SU-DHL-6 (cell line): Measurements from ENCODE around the gene PTPRN2.

Experiments used
- H2AFZ ChIP-seq: fragments of 200-600 bp; sonication (generic); 2 replicates; pipeline ENCODE4 v1.6.1; 2014; ENCODE audit warnings: low read depth, mild to moderate bottlenecking, moderate library complexity, mixed read lengths, antibody characterized with exemption, low read length; ENCODE audit not compliant: severe bottlenecking
- H3F3A ChIP-seq: fragments of 200-600 bp; shearing (Covaris generic); 2 replicates; pipeline ENCODE4 v1.6.0; 2016; ENCODE audit warnings: antibody characterized with exemption, mild to moderate bottlenecking; ENCODE audit not compliant: insufficient read depth
- H3K27ac ChIP-seq: fragments of 200-600 bp; sonication (generic); 2 replicates; pipeline ENCODE4 v1.5.1; 2016; ENCODE audit warnings: low read depth, mild to moderate bottlenecking, low read length, moderate library complexity, mixed read lengths
- H3K27me3 ChIP-seq: fragments of 200-600 bp; sonication (generic), shearing (Covaris generic); 2 replicates; pipeline ENCODE4 v1.6.0; 2014; ENCODE audit warnings: mild to moderate bottlenecking, low read length
- H3K36me3 ChIP-seq: fragments of 200-600 bp; sonication (generic); 2 replicates; pipeline ENCODE4 v1.6.1; 2014; ENCODE audit warnings: mild to moderate bottlenecking, low read length, mixed read lengths
- H3K4me2 ChIP-seq: fragments of 300-600, 200-600 bp; shearing (Covaris generic), sonication (generic); 2 replicates; pipeline ENCODE4 v1.6.0; 2014; ENCODE audit warnings: low read length, low read depth, mild to moderate bottlenecking; ENCODE audit not compliant: poor library complexity, severe bottlenecking
- H3K4me3 ChIP-seq: fragments of 200-600 bp; sonication (generic); 2 replicates; pipeline ENCODE4 v1.5.1; 2014; ENCODE audit warnings: antibody characterized with exemption, low read length, mild to moderate bottlenecking, mixed read lengths; ENCODE audit not compliant: insufficient read depth, poor library complexity, severe bottlenecking
- H3K79me2 ChIP-seq: fragments of 200-600 bp; sonication (generic); 2 replicates; pipeline ENCODE4 v1.6.1; 2014; ENCODE audit warnings: mild to moderate bottlenecking, low read length, moderate library complexity; ENCODE audit not compliant: insufficient read depth
- H3K9ac ChIP-seq: fragments of 200-600 bp; sonication (generic); 2 replicates; pipeline ENCODE4 v1.7.0; 2014; ENCODE audit warnings: mild to moderate bottlenecking, low read length
- H3K9me2 ChIP-seq: fragments of 200-600 bp; sonication (generic); replicated peaks from 2 replicates; pipeline ENCODE4 v1.6.1; 2014; ENCODE audit warnings: low read length; ENCODE audit not compliant: insufficient read depth
- H3K9me3 ChIP-seq: fragments of 200-600 bp; sonication (generic); 2 replicates; pipeline ENCODE4 v1.6.1; 2014; ENCODE audit warnings: low read length, mixed read lengths; ENCODE audit not compliant: insufficient read depth
- H4K20me1 ChIP-seq: fragments of 200-600 bp; sonication (generic); 2 replicates; pipeline ENCODE4 v1.6.1; 2014; ENCODE audit warnings: low read depth, mild to moderate bottlenecking, antibody characterized with exemption, low read length, moderate library complexity, mixed read lengths
- CTCF ChIP-seq: fragments of 200-600 bp; sonication (generic); IDR thresholded peaks from one replicate; pipeline ENCODE4 v1.5.1; 2017; ENCODE audit warnings: antibody characterized with exemption, mild to moderate bottlenecking, low read length, moderate library complexity; ENCODE audit not compliant: insufficient read depth, poor library complexity, severe bottlenecking
- EZH2phosphoT487 ChIP-seq: fragments of 200-600 bp; sonication (generic), shearing (Covaris generic); conservative IDR thresholded peaks from 2 replicates; pipeline ENCODE4 v1.6.1; 2018; ENCODE audit warnings: mild to moderate bottlenecking, antibody characterized with exemption, low read length, moderate library complexity, mixed read lengths

The PTPRN2 gene

GRCh38 chr7:157532068-157532467 is 1055.6 kb downstream of the PTPRN2 start:
- Histone ChIP-seq H3K27me3 (no peaks in the 10 kb centered on the region), H3K79me2 (no peaks in the 10 kb centered on the region), H3F3A (no peaks in the 10 kb centered on the region), H3K9me3 (no peaks in the 10 kb centered on the region), H3K4me2 (no peak overlapping the region), H2AFZ (no peak overlapping the region), H4K20me1 (no peaks in the 10 kb centered on the region), H3K4me3 (no peak overlapping the region), H3K9me2 (no peaks in the 10 kb centered on the region), H3K9ac (no peak overlapping the region), H3K36me3 (no peaks in the 10 kb centered on the region), H3K27ac (no peak overlapping the region)
- TF ChIP-seq CTCF = no peak
- no peak for TF ChIP-seq EZH2phosphoT487

GRCh38 chr7:157529768-157530560 is 1057.7 kb downstream of the PTPRN2 start:
- H3K27ac ChIP-seq = no peak overlapping the region
- no peaks in the 10 kb centered on the region for H4K20me1 ChIP-seq
- H3K79me2 ChIP-seq = no peaks in the 10 kb centered on the region
- no peaks in the 10 kb centered on the region for H3F3A ChIP-seq
- no peaks in the 10 kb centered on the region for H3K27me3 ChIP-seq
- TF ChIP-seq EZH2phosphoT487 = no peak
- no peak for TF ChIP-seq CTCF
- no peak overlapping the region for H3K4me2 ChIP-seq
- H3K9ac ChIP-seq = no peak overlapping the region
- H3K9me2 ChIP-seq = no peaks in the 10 kb centered on the region
- H3K4me3 ChIP-seq = no peak overlapping the region
- H3K9me3 ChIP-seq = no peaks in the 10 kb centered on the region
- no peak overlapping the region for H2AFZ ChIP-seq
- no peaks in the 10 kb centered on the region for H3K36me3 ChIP-seq

- Histone ChIP-seq H3F3A (no peaks in the 10 kb centered on the region), H3K9ac (no peak overlapping the region), H3K9me3 (no peaks in the 10 kb centered on the region), H4K20me1 (no peaks in the 10 kb centered on the region), H3K79me2 (no peaks in the 10 kb centered on the region), H3K4me2 (no peak overlapping the region), H2AFZ (no peak overlapping the region), H3K27ac (no peak overlapping the region), H3K4me3 (no peak overlapping the region), H3K36me3 (no peaks in the 10 kb centered on the region), H3K9me2 (no peaks in the 10 kb centered on the region), H3K27me3 (no peaks in the 10 kb centered on the region)
- TF ChIP-seq EZH2phosphoT487 (no peak), CTCF (no peak)
Observed at GRCh38 chr7:157528785-157529341, 1058.8 kb downstream of the PTPRN2 start.
